Kidney epithelial cell (primary cell): ENCODE results near the gene COMMD2. TPM values are rescaled to one million over a fixed set of nuclear protein-coding genes. Genes with fewer than 3 reads are reported as not detected.

Experiments
- DNase-seq: peaks from one replicate; pipeline ENCODE4 v3.0.0-alpha.2; 2010; ENCODE audit warnings: low read depth
- H3K27me3 ChIP-seq: 2 replicates; pipeline ENCODE4 v1.6.0; 2011; ENCODE audit warnings: low read length; ENCODE audit not compliant: control insufficient read depth, insufficient read depth
- H3K36me3 ChIP-seq: 2 replicates; pipeline ENCODE4 v1.5.1; 2011; ENCODE audit warnings: low read length; ENCODE audit not compliant: control insufficient read depth, insufficient read depth
- H3K4me3 ChIP-seq: 2 replicates; pipeline ENCODE4 v1.5.1; 2011; ENCODE audit warnings: low read depth, mild to moderate bottlenecking, control low read depth, low read length
- CTCF ChIP-seq: IDR thresholded peaks from 2 replicates; pipeline ENCODE4 v1.5.1; 2011; ENCODE audit warnings: mild to moderate bottlenecking, moderate library complexity, low read length, control low read depth, inconsistent platforms; ENCODE audit not compliant: insufficient read depth, poor library complexity, severe bottlenecking
- total RNA-seq: library from RNA; depleted of rRNA; stranded (reverse); fragments of >200 nt; gene quantifications from 2 replicates; pipeline ENCODE4 v1.2.3, GENCODE V29; 2015

COMMD2 gene
- total RNA-seq, 1 donor from 2014 or later = 31.9 TPM

- no peaks in the 10 kb centered on the region for H3K27me3 ChIP-seq
- no peak for TF ChIP-seq CTCF
- no peak overlapping the region for H3K4me3 ChIP-seq
- no peak for DNase-seq
- H3K36me3 ChIP-seq = no peaks in the 10 kb centered on the region
Measured at GRCh38 chr3:149744151-149744550, 8.1 kb downstream of the COMMD2 start.

GRCh38 chr3:149739396-149739795 lies 12.9 kb downstream of the COMMD2 start:
- TF ChIP-seq CTCF = no peak
- DNase-seq = no peak
- Histone ChIP-seq H3K4me3 (no peak overlapping the region), H3K36me3 (no peaks in the 10 kb centered on the region), H3K27me3 (no peaks in the 10 kb centered on the region)

GRCh38 chr3:149738876-149739275 lies 13.4 kb downstream of the COMMD2 start:
- H3K36me3 ChIP-seq = no peaks in the 10 kb centered on the region
- H3K27me3 ChIP-seq = no peaks in the 10 kb centered on the region
- DNase-seq = no peak
- no peak overlapping the region for H3K4me3 ChIP-seq
- TF ChIP-seq CTCF = no peak

- Histone ChIP-seq H3K36me3 (no peaks in the 10 kb centered on the region), H3K4me3 (no peak overlapping the region), H3K27me3 (no peaks in the 10 kb centered on the region)
- no peak for DNase-seq
- no peak for TF ChIP-seq CTCF
Measured at GRCh38 chr3:149736953-149737205, 15.4 kb downstream of the COMMD2 start.

- peak; percentile 84 for DNase-seq
- Histone ChIP-seq H3K27me3 (no peaks in the 10 kb centered on the region), H3K4me3 (no peak overlapping the region), H3K36me3 (no peaks in the 10 kb centered on the region)
- no peak for TF ChIP-seq CTCF
Measured at GRCh38 chr3:149736175-149736952, 15.9 kb downstream of the COMMD2 start.

- no peak for DNase-seq
- TF ChIP-seq CTCF = no peak
- H3K36me3 ChIP-seq = no peaks in the 10 kb centered on the region
- H3K27me3 ChIP-seq = no peaks in the 10 kb centered on the region
- no peak overlapping the region for H3K4me3 ChIP-seq
Measured at GRCh38 chr3:149732234-149732633, 20.1 kb downstream of the COMMD2 start.
